A172 (cell line): Measurements from ENCODE around the gene SRP68. TPM values are rescaled to one million over a fixed set of nuclear protein-coding genes. Genes with fewer than 3 reads are reported as not detected.

Experiments
- DNase-seq: peaks from one replicate; pipeline ENCODE4 v3.0.0-alpha.2; 2015; ENCODE audit warnings: low spot score
- total RNA-seq: library from RNA; depleted of rRNA; stranded (reverse); fragments of >200 nt; shearing (Covaris generic); gene quantifications from 2 replicates; pipeline ENCODE4 v1.2.3, GENCODE V29; 2014

Gene SRP68
- total RNA-seq, 1 experiment from 2014 or later = 45.0 TPM

GRCh38 chr17:76018340-76018680 is 54.0 kb downstream of the SRP68 start:
- DNase-seq = no peak

GRCh38 chr17:76017481-76018339 is 54.6 kb downstream of the SRP68 start:
- no peak for DNase-seq

DNA sequence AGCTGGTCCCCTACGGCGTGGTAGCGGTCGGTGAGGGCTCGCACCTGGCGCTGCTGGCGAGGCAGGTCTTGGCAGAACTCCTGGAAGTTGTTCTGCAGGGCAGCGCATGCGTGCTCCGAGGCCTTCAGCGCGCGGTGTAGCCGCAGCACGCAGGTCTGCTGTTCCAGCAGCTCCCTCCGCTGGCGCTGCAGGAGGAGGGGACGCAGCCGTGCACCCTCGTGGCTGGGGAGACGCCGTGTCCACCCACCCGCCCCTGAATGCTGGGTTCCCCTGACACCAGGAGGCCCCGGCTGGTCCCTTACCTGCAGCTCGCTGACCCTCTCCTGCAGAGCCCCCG is 57.4 kb downstream of the SRP68 start:
- no peak for DNase-seq

GRCh38 chr17:76014100-76014924 is 58.0 kb downstream of the SRP68 start:
- peak; percentile 60 for DNase-seq

- DNase-seq = no peak
Measured at GRCh38 chr17:76013377-76013932, 58.9 kb downstream of the SRP68 start.

GRCh38 chr17:76011951-76012350 is 60.4 kb downstream of the SRP68 start:
- no peak for DNase-seq

DNA sequence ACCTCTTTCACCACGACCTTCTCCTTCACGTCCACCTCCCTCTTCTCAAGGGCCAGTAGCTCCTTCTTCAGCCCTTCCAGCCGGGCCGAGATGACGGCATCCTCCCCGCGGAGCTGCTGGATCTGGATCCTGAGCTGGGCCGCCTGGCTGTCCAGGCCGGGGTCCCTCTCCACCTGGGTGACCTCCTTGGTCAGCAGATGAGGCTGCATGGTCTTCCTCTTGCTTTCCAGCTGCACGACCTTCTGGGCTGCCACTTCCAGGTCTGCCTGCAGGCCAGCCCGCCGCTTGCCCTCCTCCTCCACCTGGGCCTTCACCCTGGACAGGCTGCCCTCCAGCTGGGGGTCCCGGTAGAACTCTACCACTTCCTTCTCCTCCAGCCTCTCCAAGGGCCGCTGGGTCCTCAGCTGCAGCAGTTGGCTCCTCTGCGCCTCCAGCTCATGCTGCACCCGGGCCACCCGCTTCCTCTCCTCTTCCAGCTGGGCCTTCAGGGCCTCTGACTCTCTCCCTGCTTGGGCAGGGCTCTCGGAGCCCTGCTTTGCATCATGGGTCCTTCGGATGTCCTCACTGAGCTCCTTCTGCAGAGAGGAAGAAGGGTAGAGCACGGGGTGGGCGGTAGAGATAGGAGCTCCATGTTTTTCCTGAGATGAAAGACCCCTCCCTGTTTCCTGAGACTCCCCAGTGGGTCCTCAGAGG is 62.2 kb downstream of the SRP68 start:
- DNase-seq = no peak

DNA sequence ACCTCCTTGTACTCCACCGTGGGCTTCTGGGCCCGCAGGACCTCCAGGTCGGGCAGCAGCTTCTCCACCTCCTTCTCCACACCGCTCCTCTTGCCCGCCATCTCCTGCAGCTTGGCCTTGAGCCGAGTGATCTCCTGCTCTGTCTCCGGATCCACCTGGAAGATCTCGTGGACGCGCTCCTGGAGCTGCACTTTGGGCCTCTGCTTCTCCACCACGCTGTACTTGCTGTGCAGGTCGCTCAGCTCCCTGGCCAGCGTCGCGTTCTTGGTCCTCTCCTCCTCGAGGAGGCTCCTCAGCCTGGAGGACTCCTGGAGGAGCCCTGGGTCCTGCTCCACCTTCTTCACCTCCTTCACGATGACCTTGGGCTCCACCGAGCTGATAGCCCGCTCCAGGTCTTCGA is 62.9 kb downstream of the SRP68 start:
- no peak for DNase-seq

DNA sequence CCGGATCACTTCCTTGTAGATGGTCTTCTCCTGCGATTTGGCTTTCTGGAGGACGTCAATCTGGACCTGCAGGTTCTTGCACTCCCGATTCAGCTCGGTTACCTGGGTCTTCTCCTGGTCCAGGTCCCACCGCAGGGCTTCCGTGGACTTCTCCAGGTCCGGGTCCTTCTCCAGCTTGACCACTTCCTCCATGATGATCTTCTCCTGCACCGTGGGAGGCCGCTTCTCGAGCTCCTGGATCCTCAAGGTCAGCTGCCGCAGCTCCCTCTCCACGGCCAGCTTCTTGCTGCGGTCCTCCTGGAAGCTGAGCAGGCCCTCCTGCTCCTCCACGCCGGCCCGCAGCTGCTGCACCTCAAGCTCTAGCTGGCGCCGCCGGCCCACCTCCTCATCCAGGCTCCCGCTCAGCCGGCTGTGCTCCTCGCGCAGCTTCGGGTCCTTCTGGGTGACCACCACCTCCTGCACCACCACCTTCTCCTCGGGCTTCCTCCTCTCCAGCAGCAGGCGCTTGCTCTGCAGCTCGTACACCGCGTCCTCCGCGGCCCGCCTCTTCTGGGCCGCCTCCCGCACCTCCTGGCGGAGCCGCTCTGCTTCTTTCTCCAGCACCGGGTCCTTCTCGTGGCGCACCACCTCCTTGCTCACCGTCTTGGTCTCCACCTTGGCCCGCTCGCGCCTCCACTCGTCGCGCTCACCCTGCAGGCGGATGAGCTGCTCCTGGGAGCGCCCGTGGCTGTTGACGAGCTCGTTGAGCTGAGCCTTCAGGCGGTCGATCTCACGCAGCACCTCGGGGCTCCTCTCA is 63.5 kb downstream of the SRP68 start:
- no peak for DNase-seq

DNA sequence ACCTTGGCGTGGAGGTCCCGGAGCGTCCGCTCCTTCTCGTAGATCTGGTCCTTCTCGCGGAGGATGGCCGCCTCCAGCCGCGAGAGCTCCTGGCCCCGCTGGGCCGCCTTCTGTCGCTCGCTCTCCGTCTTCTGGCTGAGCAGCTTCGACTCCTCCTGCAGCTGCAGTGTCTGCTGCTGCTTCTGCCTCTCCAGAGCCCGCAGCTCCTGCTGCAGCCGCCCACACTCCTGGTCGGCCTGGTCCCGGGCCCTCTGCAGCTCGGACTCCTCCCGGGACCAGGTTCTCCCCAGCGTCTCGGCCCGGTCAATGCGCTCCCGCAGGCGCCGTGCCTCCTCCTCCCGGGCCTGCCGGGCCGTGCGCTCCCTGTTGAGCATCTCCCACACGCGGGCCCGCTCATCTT is 64.1 kb downstream of the SRP68 start:
- DNase-seq = no peak

DNA sequence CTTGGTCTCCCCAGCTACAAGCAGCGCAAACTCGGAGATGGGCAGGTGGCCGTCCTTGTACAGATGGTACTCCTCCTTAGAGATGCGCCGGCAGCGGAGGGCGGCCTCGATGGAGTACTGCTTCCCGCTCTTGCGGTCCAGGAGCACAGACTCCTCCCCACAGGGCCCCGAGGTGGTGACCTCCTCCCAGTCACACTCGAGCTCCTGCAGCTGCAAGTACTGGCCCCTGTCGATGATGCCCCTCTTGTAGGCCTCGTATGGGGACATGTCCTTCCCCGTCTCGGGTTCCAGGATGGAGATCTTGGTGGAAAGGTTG is 64.5 kb downstream of the SRP68 start:
- no peak for DNase-seq

DNA sequence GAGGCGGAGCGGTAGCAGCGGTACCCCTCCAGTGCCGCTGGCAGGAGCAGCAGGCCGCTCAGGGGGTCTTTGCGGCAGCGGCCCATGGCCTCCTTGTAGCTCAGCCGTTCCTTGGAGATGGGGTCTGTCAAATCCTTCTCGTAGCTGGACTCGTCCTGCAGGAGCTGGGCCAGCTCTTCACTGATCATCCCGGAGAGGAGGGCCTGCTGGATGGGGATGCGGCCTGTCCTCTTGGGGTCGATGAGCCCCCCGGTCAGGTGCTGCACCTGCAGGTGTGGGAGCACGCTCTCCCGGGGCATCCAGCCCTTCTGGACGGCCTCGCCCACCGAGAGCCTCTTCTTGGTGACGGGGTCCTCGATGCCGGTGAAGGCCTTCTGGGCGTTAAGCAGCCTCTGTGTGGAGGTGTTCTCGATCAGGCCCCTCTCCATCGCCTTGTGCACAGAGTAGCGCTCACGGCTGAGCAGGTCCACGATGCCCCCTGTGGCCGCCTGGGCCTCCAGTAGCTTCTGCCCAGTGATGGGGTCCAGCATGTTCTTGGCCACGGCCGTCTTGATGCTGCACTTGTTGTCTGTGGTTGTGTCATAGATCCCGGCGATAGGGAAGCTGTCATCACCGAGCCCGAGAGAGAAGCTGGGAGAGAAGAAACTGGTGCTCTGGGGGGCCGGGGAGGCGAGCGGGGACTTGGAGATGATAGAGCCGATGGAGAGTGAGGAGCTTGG is 65.0 kb downstream of the SRP68 start:
- DNase-seq = no peak

- peak; percentile 55 for DNase-seq
Measured at GRCh38 chr17:76005263-76006149, 66.8 kb downstream of the SRP68 start.

DNA sequence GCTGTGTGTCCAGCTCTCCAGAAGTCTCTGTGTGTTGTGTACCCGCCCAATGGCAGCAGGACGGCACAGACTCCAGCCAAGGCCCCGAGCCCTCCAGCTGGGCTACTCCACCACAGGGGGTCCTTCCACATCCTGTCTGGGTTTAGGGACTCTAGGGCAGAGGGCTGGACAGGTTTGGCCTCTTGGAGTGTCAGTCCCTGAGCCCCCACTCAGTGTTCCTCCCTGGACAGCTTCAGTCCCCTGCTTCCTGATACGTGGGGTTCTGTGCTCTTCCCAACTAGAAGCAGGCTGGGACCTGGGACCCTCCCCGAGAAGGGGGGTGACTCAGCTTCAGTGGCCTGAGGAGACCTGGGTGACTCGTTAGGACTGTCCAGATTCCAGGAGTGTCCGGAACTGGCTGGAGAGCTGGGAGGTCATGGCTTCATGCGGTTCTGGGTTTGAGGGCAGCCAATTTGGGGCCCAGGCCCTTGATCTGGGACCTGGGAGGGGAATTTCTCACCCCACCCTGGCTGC is 67.5 kb downstream of the SRP68 start:
- no peak for DNase-seq

- no peak for DNase-seq
Measured at GRCh38 chr17:76003915-76004314, 68.4 kb downstream of the SRP68 start.

DNA sequence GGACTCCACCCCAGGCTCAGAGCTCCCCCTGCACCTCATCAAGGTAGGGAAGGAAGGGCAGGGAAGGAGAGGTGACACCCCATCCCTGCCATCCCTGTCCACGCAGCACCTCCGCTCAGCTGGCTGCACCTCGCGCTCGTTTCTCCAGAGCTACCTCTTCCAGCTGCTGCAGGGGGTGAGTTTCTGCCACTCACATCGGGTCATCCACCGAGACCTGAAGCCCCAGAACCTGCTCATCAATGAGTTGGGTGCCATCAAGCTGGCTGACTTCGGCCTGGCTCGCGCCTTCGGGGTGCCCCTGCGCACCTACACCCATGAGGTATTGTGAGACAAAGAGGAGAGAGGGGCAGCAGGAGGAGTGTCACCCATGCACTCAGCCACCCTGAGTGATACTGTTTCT is 70.2 kb downstream of the SRP68 start:
- no peak for DNase-seq

GRCh38 chr17:76000755-76001521 is 71.4 kb downstream of the SRP68 start, which contains the start of gene CDK3:
Gene CDK3, plus strand, starts transcription at chr17:76000855. Its CDS starts 571 bp downstream, at chr17:76001426.
- no peak for DNase-seq

DNA sequence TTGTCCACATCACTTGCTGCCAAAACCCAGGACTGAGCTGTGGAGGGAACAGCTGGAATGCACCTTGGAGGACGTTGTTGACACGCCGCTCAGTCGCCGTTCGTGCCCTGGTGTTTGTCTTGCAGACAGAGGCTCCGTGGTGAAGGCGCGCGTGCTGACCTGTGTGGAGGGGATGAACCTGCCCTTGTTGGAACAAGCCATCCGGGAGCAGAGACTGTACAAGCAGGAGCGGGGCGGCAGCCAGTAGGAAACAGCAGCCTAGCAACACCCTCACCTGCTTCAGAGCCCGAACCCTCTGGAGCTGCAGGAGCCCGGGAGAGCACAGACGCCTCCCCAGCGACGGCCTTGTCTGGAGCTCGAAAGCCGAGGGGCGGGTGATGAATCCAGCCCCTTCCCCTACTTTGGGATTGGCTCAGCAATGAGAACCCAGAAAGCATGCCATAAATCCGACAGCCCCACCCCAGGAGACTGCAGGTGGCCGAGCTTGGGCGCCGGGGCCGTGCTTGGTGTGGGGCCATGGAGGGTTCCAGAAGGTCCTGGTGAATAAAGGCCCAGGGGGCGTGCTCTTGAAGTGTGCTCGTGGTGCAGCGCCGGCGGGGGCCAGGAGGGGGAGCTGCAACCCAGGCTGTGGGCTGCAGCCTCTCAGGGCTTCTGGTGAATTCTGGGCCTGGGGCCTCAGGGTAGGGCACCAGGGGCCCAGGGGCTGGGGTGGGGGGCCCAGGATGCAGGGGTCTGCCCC is 72.1 kb downstream of the SRP68 start:
- DNase-seq = no peak
